22Rv1 (cell line): ENCODE data around the gene CMTM2.

Experiments used
- CTCF ChIP-seq: fragments of 450-650 bp; IDR thresholded peaks from 2 replicates; pipeline ENCODE4 v1.5.1; 2017; ENCODE audit warnings: mild to moderate bottlenecking
- ZFX ChIP-seq: fragments of 450-650 bp; IDR thresholded peaks from 2 replicates; pipeline ENCODE4 v1.6.1; 2017; ENCODE audit warnings: antibody characterized with exemption, borderline replicate concordance

GRCh38 chr16:66622863-66623262 is 43.6 kb downstream of the CMTM2 start:
- no peak for TF ChIP-seq CTCF
- no peak for TF ChIP-seq ZFX
